GM21619 (cell line): ENCODE data around the gene PDE4D.

Source experiments
- ATAC-seq: cut with Tn5 transposase; IDR thresholded peaks from one replicate; pipeline ENCODE4 v1.9.1; 2021; ENCODE audit not compliant: unreplicated experiment

PDE4D gene

DNA sequence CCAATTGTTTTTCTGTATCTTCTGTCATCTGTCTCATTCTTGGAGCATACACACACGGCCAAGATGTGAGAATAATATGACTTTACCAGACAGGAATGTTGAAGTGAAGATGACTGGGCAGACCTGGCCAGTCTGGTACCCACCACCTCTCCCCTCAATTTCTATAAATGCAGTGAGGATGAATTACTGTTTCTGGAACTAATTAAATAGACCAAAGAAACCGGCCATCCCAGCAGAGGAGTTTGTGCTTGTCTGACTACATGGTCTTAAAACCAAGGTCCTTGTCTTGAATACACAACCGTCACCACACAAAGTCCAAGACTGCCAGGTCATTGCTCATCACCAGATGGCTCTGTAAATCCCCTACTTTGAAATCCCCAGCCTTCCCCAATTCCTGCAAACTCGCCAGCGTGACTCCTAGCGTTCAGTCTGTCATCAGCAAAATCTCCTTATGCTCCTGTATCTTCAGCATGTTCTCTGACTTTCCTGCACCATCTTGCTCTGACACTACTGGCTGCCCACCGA lies 147.2 kb downstream of the PDE4D start:
- ATAC-seq: no peak

- ATAC-seq: no peak
These were observed 148.1 kb downstream of the PDE4D start for GRCh38 chr5:59745415-59745863.

DNA sequence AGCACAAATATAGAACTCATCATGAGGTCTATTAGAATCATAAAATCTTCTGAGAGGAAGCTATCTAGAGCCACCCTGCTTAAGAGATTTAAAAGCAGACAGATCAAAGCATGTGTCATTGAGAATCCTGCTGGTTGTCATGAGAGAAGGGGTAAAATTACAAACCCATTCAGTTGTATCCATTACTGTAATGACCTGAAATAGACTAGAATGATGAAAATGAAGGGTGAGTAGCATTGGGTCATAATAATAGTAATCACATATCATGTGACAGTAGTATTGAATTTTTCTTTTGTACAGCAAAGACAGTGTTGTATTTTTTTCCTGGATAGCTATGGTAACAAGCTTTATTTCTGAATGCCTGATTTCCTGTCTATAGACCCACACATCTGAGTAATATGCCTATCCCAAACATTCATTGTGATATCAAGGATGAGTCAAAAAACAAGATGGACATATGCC lies 149.0 kb downstream of the PDE4D start:
- ATAC-seq: no peak

DNA sequence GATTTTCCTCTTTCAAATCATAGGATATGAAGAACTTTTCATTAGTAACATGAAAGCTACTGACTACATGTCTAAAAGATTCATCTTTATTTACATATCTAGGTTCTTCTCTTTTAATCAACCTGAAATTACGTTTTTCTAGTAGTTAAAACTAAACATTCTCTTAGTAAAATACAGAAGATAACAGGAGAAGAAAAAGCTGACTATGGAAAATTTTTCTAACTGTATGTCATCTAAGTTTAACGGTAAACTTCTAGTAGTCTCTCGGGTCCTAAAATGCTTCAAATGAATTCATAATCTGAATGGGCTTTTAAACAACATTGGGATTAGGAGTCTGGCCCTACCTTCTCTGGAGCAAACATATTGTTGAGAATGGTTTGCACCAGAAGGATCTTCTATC lies 151.9 kb downstream of the PDE4D start:
- no peak for ATAC-seq

- no peak for ATAC-seq
These were observed 155.5 kb downstream of the PDE4D start for GRCh38 chr5:59738024-59738423.

- no peak for ATAC-seq
These were observed 160.7 kb downstream of the PDE4D start for GRCh38 chr5:59732806-59733205.

- ATAC-seq: no peak
These were observed 161.2 kb downstream of the PDE4D start for GRCh38 chr5:59732301-59732700.

DNA sequence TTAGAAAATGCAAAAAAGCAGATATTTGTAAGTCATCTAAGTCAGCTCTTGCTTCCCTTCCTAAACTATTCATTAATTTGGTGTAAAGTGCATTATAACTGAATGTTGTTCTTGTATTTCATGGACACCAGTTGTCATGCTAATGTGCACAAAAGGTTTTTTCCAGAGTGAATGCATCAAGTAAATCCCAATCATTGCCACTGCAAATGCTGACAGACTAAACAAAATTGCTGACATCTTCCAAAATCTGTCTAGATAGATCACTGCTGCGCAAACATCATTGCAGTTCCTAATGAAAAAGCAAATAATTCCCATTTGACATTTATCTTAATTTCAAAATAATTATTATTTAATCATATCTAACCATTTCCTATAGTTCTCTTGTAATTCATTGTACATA lies 161.7 kb downstream of the PDE4D start:
- ATAC-seq: no peak

- no peak for ATAC-seq
These were observed 163.7 kb downstream of the PDE4D start for GRCh38 chr5:59729820-59730219.

DNA sequence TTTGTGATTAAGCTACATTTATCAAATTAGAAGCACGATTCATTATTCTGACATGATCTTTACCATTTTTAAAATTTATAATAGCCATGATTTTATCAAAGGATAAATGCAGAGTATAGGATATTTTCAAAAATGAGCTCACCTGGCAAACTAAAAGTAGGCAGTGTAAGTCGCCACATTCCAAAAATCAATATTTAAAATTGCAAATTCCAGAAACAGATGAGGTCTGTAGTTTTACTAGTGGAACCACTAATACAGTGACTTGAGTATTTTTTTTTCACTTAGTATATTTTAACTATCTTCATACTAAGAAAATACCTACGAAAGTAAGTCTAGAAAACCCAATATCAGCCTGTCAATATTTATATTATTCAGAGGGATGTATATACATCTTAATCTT lies 164.2 kb downstream of the PDE4D start:
- ATAC-seq: no peak

DNA sequence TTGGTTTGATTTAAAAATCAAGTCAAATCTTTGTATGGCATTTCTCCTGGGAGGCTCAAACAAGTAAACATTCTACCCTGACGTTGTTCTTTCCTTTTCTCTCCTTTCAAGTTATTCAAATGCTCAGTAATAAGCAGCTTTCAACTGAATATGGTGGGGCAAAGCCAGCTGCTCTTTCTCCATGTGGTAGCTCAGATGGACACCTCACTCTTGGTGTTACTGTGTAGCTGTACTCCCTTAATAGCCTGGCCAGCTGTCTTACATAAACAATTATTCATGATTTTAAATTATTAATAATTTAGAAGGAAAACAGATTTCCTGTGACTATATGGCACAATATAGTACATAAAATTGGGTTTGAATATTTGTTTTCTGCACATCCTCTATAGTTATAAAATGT lies 165.2 kb downstream of the PDE4D start:
- ATAC-seq: no peak

DNA sequence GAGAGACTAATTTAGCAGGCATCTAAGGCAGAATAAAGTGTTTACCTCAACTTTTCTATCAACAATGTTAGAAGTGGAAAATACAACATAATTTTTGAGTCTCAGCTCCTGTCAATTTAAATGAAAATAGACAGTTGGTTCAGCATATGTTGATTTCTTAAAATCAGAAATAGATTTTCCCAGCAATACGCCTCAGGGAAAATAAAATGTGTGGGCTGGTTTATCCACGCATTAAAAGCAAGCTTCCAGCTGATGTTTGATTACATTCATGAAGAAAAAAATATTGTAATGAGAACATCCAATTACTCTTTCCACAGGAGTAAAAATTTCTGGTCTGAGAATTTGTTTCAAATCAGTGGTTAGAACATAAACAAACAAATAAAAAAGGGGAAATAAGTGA lies 166.3 kb downstream of the PDE4D start:
- no peak for ATAC-seq

DNA sequence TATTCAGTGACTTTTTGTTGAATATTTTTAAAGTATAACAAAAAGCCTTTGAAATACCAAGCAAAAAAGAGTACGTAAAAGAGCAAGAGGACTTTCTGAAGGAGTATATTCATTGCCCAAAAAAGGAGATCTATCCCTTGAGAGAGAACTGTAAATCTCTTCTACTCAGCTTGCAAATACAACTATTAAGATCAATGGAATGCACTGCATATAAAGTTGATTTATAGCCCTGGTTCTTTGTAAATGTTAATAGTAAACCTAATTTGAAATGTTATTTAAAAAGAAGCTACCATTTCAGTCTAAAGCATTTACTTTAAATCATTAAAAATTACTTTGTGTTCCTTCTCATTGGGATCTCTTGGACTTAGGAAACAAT lies 168.1 kb downstream of the PDE4D start:
- no peak for ATAC-seq

GRCh38 chr5:59724482-59725391 lies 168.8 kb downstream of the PDE4D start:
- ATAC-seq: peak; percentile 62

- no peak for ATAC-seq
These were observed 170.7 kb downstream of the PDE4D start for GRCh38 chr5:59722874-59723273.

- no peak for ATAC-seq
These were observed 171.8 kb downstream of the PDE4D start for GRCh38 chr5:59721741-59722140.

- ATAC-seq: no peak
These were observed 173.5 kb downstream of the PDE4D start for GRCh38 chr5:59720063-59720462.

- ATAC-seq: no peak
These were observed 176.5 kb downstream of the PDE4D start for GRCh38 chr5:59716966-59717500.

DNA sequence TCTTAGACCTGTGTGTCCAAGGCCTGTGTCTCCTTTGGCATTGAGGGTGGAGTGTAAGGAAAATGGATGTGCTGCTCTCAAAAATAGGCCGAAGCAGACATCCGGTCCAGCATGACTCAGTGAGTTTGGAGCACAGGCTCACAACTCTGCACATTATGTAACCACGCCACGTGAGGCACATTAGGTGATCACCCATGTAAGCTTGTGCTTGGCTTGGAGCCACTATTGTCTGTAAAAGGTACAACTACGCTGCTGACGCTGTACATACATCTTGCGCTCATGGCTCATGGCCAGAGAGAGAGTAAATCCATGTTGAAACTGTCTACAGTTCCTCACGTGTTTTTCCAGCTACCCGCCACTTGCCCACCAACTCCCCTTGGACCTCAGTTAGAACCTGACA lies 177.5 kb downstream of the PDE4D start:
- ATAC-seq: no peak

- ATAC-seq: no peak
These were observed 178.3 kb downstream of the PDE4D start for GRCh38 chr5:59715228-59715627.

- ATAC-seq: no peak
These were observed 180.1 kb downstream of the PDE4D start for GRCh38 chr5:59713498-59713844.

DNA sequence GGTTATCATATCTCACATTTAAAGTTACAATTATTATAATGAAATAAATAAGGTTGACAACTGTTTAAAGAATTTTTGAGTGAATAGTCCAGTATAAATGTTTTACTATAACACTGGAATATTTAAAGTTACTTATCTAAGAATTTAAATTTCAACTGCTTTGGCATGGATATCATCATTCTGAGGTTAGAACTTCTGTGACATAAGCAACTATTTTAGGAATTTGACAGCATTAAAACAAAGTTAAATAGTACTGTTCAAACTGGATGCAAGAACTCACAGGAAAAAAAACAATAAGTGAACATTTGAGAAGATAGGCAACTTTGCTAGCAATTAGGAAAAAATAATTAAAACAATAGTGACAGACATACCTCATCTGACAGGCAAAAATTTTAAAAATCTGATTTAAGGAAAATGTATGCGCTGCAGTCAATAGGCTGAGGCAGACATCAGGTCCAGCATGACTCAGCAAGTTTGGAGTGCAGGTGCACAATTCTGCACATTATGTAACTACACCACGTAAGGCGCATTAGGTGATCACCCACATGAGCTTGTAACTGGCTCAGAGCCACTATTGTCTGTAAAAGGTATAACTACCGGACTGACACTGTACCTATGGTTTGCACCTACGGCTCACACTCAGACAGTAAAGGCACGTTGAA lies 180.6 kb downstream of the PDE4D start:
- ATAC-seq: no peak
